HG02678 (cell line): ENCODE measurements around the gene KTI12.
"Not testable (repeated sequence)": the region's sequence is repeated elsewhere in the genome, so short reads cannot be mapped to it uniquely, and the experiment has no call there.

Experiments
- ATAC-seq: cut with Tn5 transposase; IDR thresholded peaks from one replicate; pipeline ENCODE4 v1.9.1; 2021; ENCODE audit warnings: mild to moderate bottlenecking, moderate library complexity; ENCODE audit not compliant: unreplicated experiment

KTI12 gene

GRCh38 chr1:52041551-52042185, 8.1 kb upstream of the KTI12 start:
- ATAC-seq = no peak

DNA sequence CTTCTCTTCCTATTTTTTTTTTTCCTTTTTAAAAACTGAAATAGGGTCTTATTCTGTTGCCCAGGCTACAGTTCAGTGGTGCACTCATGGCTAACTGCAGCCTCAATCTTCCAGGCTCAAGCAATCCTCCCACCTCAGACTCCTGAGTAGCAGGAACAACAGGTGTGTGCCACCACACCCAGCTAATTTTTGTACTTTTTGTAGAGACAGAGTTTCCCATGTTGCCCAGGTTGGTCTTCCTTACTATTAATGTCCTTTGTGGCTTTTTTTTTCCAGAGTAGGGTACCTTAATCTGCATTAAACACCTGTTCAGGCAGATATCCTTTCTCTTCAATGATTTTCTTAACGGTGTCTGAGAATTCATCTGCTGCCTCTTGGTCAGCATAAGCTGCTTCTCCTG, 4.3 kb upstream of the KTI12 start:
- no peak for ATAC-seq

DNA sequence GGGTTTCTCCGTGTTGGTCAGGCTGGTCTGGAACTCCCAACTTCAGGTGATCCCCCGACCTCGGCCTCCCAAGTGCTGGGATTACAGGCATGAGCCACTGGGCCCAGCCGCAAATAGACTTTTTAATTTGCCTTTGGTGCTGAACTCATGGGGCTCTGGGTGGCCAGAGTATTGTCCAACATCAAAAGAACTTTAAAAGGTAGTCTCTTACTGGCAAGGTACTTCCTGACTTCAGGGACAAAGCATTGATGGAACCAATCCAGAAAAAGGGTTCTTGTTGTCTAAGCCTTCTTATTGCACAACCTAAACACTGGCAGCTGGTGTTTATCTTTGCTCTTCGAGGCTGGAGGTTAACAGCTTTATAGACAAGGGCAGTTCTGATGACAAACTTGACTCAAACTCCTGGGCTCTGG, 3.8 kb upstream of the KTI12 start:
- ATAC-seq = no peak

DNA sequence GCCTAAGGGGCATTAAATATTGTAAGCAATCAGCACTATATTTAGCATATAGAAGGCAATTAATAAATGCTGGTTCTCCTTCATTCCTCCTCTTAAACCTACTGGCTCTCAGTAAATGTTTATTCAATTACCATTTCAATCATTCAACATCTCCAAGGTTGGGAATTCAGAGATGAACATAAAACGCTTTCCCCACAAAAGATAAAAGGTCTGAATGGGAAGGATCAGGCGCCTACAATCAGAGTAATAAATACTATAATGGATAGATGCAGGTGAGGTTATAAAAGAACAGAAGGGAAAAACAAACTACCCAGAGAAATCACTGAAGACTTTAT, 407 bp upstream of the KTI12 start:
- no peak for ATAC-seq

GRCh38 chr1:52032785-52033131, 852 bp downstream of the KTI12 start:
- peak; percentile 38 for ATAC-seq

DNA sequence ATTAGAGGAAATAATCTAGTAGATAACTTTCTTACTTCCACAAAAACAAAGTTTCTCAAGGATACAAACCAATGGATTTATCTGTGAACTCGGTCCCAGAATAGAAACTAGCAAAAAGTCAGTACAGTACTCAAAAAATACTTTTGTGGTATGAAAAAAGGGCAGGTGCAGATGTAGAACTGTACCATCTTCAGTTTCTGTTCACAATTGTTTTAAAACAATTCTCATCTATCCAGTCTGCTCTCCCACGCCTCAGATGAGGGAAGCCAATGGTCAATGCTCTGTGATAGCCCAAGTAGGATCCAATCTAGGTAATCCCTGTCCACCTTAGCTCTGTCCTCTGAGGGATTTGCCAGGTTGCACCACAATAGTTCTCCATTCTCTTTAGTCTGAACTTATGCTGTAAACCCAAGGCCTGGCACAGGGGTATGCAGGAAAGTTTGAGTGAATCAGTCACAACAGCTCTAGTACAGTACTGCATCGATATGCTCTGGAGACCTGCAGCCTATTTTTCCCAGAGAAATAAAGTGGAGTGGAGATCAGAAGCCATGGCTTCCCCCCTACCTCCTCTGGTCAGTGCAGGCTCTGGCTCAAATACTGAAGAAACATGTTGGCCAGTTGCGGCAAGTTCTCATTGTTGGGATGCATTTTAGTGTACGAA, 1.4 kb downstream of the KTI12 start:
- no peak for ATAC-seq

- ATAC-seq = not testable (repeated sequence)
Measured at GRCh38 chr1:52028839-52029238, 4.8 kb downstream of the KTI12 start.

- no peak for ATAC-seq
Measured at GRCh38 chr1:52028328-52028727, 5.3 kb downstream of the KTI12 start.

DNA sequence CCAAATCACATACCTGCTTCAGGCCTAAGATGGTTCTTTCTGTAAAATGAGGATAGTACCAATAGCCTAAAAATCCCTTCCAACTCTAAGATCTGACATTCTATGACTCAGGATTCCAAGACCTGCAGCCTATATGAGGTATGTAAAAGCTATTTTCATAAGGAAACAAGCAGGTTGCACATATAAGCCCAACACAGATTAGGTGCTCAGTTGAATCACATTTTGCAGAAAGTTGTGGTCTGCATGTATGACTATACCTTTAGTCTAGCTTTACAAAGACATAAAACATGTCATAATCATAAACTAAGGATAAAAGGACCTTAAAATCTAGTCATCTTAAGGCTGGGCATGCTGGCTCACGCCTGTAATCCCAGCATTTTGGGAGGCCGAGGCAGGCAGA, 7.3 kb downstream of the KTI12 start:
- no peak for ATAC-seq

- ATAC-seq = no peak
Measured at GRCh38 chr1:52022133-52022532, 11.5 kb downstream of the KTI12 start.

DNA sequence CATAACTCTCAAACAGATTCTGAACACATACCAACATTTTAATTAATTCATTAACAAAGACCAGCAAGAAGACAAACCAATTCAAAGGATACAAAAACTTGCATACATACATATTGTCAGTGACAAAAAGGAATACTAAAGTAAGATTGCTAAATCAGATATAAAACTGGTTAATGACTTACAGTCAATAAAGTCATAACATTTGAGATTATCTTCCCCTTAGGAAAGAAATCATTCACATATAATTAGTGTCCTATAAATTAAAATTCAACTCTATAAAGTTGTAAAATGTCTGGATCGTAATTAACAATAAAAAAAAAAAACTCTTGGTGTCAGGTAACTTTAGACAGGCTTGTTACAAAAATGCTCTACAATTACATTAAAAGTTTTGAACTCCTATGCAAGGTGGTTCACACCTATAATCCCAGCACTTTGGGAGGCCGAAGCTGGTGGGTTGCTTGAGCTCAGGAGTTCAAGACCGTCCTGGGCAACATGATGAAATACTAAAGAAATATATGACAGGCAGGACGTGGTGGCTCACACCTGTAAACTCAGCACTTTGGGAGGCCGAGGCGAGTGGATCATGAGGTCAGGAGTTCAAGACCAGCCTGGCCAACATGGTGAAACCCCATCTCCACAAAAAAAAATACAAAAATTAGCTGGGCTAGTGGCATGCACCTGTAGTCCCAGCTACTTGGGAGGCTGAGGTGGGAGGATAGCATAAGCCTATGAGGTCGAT, 25.4 kb downstream of the KTI12 start:
- no peak for ATAC-seq

DNA sequence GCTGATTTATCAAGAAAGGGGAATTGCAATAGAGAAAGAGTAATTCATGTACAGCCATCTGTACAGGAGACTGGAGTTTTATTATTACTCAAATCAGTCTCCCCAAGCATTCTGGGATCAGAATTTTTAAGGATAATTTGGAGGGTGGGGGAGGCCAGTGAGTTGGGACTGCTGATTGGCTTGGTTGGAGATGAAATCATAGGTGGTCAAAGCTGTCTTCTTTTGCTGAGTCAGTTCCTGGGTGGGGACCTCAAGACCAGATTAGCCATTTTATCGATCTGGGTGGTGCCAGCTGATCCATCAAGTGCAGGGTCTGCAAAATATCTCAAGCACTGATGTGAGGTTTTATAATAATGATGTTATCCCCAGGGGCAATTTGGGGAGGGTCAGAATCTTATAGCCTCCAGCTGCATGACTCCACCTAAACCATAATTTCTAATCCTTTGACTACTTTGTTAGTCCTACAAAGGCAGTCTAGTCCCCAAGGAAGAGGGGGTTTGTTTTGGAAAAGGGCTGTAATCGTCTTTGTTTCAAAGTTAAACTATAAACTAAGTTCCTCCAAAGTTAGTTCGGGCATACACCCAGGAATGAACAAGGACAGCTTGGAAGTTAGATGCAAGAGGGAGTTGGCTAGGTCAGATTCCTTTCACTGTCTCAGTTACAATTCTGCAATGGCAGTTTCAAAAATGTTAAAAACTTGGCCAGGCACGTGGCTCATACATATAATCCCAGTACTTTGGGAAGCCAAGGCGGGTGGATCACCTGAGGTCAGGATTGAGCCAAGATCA, 26.2 kb downstream of the KTI12 start:
- ATAC-seq = no peak

DNA sequence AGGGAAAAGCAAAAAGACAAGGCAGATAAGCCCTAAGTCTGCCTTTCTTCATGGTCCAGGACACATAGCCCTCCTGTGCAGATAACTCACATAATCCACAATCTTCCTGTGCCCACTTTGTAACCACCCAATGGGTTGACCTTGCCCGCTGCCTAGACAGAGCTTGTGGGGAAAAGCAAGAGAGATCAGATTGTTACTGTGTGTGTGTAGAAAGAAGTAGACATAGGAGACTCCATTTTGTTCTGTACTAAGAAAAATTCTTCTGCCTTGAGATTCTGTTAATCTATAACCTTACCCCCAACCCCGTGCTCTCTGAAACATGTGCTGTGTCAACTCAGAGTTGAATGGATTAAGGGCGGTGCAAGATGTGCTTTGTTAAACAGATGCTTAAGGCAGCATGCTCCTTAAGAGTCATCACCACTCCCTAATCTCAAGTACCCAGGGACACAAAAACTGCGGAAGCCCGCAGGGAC, 27.5 kb downstream of the KTI12 start:
- not testable (repeated sequence) for ATAC-seq

DNA sequence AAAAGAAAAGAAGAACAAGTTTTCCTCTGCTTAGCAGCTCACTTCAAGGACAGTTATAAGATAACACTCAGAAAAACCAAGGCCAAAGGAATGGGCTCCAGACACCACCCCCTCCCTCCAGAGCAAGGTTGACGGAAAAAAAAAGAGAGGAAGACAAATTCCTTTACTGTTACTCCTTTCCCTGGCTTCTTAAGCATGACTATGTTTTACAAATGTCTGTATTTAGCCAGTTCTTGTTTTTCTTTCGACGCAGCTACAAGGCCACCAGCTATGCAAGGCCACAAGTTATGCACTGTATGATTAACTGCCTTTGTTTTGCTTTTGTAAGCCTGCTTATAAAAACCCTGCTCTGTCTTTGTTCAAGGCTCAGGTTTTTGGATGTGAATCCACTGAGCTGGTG, 28.1 kb downstream of the KTI12 start:
- not testable (repeated sequence) for ATAC-seq

GRCh38 chr1:52003877-52004276, 29.7 kb downstream of the KTI12 start:
- ATAC-seq = no peak

GRCh38 chr1:52002038-52002917, 31.3 kb downstream of the KTI12 start:
- no peak for ATAC-seq

GRCh38 chr1:51998701-51999100, 34.9 kb downstream of the KTI12 start:
- ATAC-seq = no peak

- ATAC-seq = no peak
Measured at GRCh38 chr1:51997974-51998382, 35.6 kb downstream of the KTI12 start.

- ATAC-seq = peak; percentile 72
Measured at GRCh38 chr1:51990478-51990965, 43.1 kb downstream of the KTI12 start, which contains the start of gene RAB3B. Gene RAB3B (minus strand): TSS chr1:51990700. CDS start chr1:51977117, 13,583 bp downstream.
